Measurements from ENCODE around the gene WNT3A. TPM values are rescaled to one million over a fixed set of nuclear protein-coding genes. Genes with fewer than 3 reads are reported as not detected.
A peak's percentile ranks its signal among the peaks of the same experiment; 100 is the strongest.

Gene WNT3A
- total and polyA plus RNA-seq, 2 experiments from 2014 or later, result 0.07 to 0.65 TPM

DNA sequence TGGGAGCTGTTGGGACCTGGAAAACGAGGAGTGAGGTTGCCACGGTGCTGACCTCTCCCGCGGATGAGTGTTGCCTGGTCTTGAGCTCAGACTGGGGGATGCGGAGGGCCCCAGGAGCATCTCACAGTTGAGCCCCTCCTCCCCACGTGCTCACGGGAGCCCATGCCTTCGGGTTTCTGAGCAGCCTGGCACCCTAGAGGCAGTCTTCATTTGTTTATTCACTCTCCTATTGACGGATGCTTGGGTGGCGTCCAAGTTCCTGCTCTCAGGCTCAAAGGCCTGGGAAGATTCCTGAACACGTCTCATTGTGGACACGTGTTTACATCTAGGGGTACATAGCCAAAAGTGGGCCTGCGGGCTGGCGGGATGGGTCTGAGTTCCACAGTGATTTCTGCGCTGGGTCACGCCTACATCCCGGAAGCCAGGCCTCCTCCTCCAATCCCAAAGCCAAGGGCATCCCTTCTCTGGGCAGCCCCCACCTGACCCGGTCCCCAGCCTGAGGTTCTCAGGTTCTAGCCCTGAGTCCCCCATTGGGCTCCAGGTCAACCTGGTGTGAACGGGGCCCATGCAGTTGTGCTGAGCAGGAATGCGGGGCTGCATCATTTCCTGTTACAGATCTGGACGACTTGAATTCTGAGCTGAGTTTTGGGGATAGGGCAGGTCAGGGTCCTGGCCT lies 14.7 kb downstream of the WNT3A start:
- DNase-seq (ENCODE audit: low spot score), result no peak
- no peak overlapping the region for H3K4me2 ChIP-seq
- no peaks in the 10 kb centered on the region; the same call in none of the 2 replicates for H4K20me1 ChIP-seq (replicated peaks; ENCODE audit: insufficient read depth)
- H3K4me3 ChIP-seq, result no peak overlapping the region
- no peaks in the 10 kb centered on the region for H3K79me2 ChIP-seq (replicated peaks; ENCODE audit: insufficient read depth)
- Mint-ChIP-seq H3K27ac (no peak overlapping the region), H3K4me1 (no peaks in the 10 kb centered on the region), H3K27me3 (ENCODE audit: insufficient read depth, low read depth, poor library complexity) (peaks cover 11% of the 10 kb centered on the region), H3K9me3 (peaks cover 3% of the 10 kb centered on the region; the same call in 1 of the 3 replicates), H3K4me3 (no peak overlapping the region), H3K36me3 (ENCODE audit: low read depth) (no peaks in the 10 kb centered on the region)
- peak; percentile 40; the same call in 2 of the 3 replicates for ATAC-seq
- no peaks in the 10 kb centered on the region for H3F3A ChIP-seq (replicated peaks; ENCODE audit: low read depth)
- no peak overlapping the region for H2AFZ ChIP-seq
- no peaks in the 10 kb centered on the region for H3K36me3 ChIP-seq (ENCODE audit: insufficient read depth)
- no peaks in the 10 kb centered on the region for H3K9me2 ChIP-seq (ENCODE audit: insufficient read depth)
- peaks cover 38% of the 10 kb centered on the region for H3K27me3 ChIP-seq (ENCODE audit: insufficient read depth)
- H3K4me1 ChIP-seq (ENCODE audit: insufficient read depth), result no peaks in the 10 kb centered on the region
- TF ChIP-seq EZH2 (IDR thresholded peaks at IDR 0.05; ENCODE audit: low read depth, unreplicated experiment) (no peak), ZNF114 (CRISPR knock-in tag; IDR thresholded peaks at IDR 0.05) (no peak), ZNF331 (CRISPR knock-in tag; IDR thresholded peaks at IDR 0.05; ENCODE audit: low read depth) (no peak), CREB1 (CRISPR knock-in tag; IDR thresholded peaks at IDR 0.05; ENCODE audit: low read depth) (no peak)
- no peak overlapping the region for H3K27ac ChIP-seq (ENCODE audit: low read depth)

DNA sequence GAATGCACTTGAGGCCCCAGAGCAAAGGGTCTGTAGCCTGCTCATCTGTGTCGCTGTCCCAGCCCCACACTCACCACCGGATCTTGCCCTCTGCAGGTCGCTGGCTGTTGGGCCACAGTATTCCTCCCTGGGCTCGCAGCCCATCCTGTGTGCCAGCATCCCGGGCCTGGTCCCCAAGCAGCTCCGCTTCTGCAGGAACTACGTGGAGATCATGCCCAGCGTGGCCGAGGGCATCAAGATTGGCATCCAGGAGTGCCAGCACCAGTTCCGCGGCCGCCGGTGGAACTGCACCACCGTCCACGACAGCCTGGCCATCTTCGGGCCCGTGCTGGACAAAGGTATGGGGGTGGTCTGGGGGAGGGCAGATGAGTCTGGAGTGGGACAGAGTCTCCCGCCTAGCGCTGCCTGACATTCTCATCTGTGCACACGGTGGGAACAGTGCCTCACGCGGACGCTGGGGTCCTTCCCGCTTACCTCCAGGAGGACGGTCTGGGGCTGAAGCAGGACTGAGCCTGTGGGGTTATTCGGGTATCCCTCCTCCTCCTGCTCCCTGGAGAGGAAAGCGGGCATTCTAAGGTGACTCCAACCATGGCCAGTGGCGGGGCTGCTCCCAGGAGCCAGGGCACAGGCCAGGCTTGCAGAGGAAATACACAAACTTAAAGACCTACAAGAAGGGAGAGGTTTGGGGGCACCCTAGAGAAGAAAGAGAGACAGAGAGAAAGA lies 15.9 kb downstream of the WNT3A start:
- no peaks in the 10 kb centered on the region for H3F3A ChIP-seq (replicated peaks; ENCODE audit: low read depth)
- no peak overlapping the region for H3K4me2 ChIP-seq
- H3K4me1 ChIP-seq (ENCODE audit: insufficient read depth), result no peaks in the 10 kb centered on the region
- H3K36me3 ChIP-seq (ENCODE audit: insufficient read depth), result no peaks in the 10 kb centered on the region
- Mint-ChIP-seq H3K36me3 (ENCODE audit: low read depth) (no peaks in the 10 kb centered on the region), H3K27me3 (ENCODE audit: insufficient read depth, low read depth, poor library complexity) (peaks cover 8% of the 10 kb centered on the region), H3K27ac (no peak overlapping the region), H3K4me1 (no peaks in the 10 kb centered on the region), H3K4me3 (no peak overlapping the region), H3K9me3 (peaks cover 3% of the 10 kb centered on the region; the same call in 1 of the 3 replicates)
- ATAC-seq (peak; percentile 71), DNase-seq (ENCODE audit: low spot score) (no peak)
- no peak overlapping the region for H2AFZ ChIP-seq
- no peaks in the 10 kb centered on the region for H3K9me2 ChIP-seq (ENCODE audit: insufficient read depth)
- H3K27ac ChIP-seq (ENCODE audit: low read depth), result no peak overlapping the region
- no peak overlapping the region for H3K4me3 ChIP-seq
- TF ChIP-seq EZH2phosphoT487 (IDR thresholded peaks at IDR 0.05; ENCODE audit: unreplicated experiment) (no peak), JUNB (IDR thresholded peaks at IDR 0.05; ENCODE audit: unreplicated experiment) (no peak), POLR2AphosphoS5 (IDR thresholded peaks at IDR 0.05; ENCODE audit: low read depth) (no peak), EZH2 (IDR thresholded peaks at IDR 0.05; ENCODE audit: low read depth, unreplicated experiment) (no peak)
- no peaks in the 10 kb centered on the region; the same call in none of the 2 replicates for H4K20me1 ChIP-seq (replicated peaks; ENCODE audit: insufficient read depth)
- H3K79me2 ChIP-seq (replicated peaks; ENCODE audit: insufficient read depth), result no peaks in the 10 kb centered on the region
- H3K27me3 ChIP-seq (ENCODE audit: insufficient read depth), result peaks cover 31% of the 10 kb centered on the region

DNA sequence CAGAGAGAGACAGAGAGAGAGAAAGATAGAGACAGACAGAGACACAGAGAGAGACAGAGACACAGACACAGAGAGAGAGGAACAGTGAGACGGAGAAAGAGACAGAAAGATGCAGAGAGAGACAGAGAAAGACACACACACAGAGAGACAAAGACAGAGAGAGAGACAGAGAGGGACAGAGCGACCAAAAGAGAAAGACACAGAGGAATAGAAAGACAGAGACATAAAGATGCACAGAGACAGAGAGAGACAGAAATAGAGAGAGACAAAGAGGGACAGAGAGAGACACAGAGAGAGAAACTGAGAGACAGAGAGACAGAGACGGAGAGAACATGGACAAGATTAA lies 16.5 kb downstream of the WNT3A start:
- H3K27me3 Mint-ChIP-seq (ENCODE audit: insufficient read depth, low read depth, poor library complexity), result peaks cover 8% of the 10 kb centered on the region
- TF ChIP-seq REST (IDR thresholded peaks at IDR 0.05; ENCODE audit: unreplicated experiment) (no peak), EZH2phosphoT487 (IDR thresholded peaks at IDR 0.05; ENCODE audit: unreplicated experiment) (no peak), STAT1 (IDR thresholded peaks at IDR 0.05; ENCODE audit: unreplicated experiment) (no peak), EZH2 (IDR thresholded peaks at IDR 0.05; ENCODE audit: low read depth, unreplicated experiment) (no peak), ZNF331 (CRISPR knock-in tag; IDR thresholded peaks at IDR 0.05; ENCODE audit: low read depth) (no peak), POLR2AphosphoS5 (IDR thresholded peaks at IDR 0.05; ENCODE audit: low read depth) (no peak), CTCF (conservative IDR thresholded peaks at IDR 0.05; ENCODE audit: low read depth in 2 of 2) (no peak)
- TF ChIP-seq, protein P1, sequence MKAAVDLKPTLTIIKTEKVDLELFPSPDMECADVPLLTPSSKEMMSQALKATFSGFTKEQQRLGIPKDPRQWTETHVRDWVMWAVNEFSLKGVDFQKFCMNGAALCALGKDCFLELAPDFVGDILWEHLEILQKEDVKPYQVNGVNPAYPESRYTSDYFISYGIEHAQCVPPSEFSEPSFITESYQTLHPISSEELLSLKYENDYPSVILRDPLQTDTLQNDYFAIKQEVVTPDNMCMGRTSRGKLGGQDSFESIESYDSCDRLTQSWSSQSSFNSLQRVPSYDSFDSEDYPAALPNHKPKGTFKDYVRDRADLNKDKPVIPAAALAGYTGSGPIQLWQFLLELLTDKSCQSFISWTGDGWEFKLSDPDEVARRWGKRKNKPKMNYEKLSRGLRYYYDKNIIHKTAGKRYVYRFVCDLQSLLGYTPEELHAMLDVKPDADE (IDR thresholded peaks at IDR 0.05), result no peak

More for the DNA sequence above, 16.5 kb downstream of the WNT3A start:
- Histone ChIP-seq H4K20me1 (replicated peaks; ENCODE audit: insufficient read depth) (no peaks in the 10 kb centered on the region; the same call in none of the 2 replicates), H3K4me3 (no peak overlapping the region), H3K36me3 (ENCODE audit: insufficient read depth) (no peaks in the 10 kb centered on the region), H3K27ac (ENCODE audit: low read depth) (no peak overlapping the region), H3K4me2 (no peak overlapping the region), H3K27me3 (ENCODE audit: insufficient read depth) (peaks cover 31% of the 10 kb centered on the region), H3K9me2 (ENCODE audit: insufficient read depth) (no peaks in the 10 kb centered on the region), H3K4me1 (ENCODE audit: insufficient read depth) (no peaks in the 10 kb centered on the region), H3K79me2 (replicated peaks; ENCODE audit: insufficient read depth) (no peaks in the 10 kb centered on the region), H3F3A (replicated peaks; ENCODE audit: low read depth) (no peaks in the 10 kb centered on the region), H2AFZ (no peak overlapping the region)
- DNase-seq (ENCODE audit: low spot score) (no peak), ATAC-seq (no peak)
- Mint-ChIP-seq H3K36me3 (ENCODE audit: low read depth) (no peaks in the 10 kb centered on the region), H3K4me3 (no peak overlapping the region), H3K4me1 (no peaks in the 10 kb centered on the region), H3K27ac (no peak overlapping the region), H3K9me3 (peaks cover 3% of the 10 kb centered on the region; the same call in 1 of the 3 replicates)

All from GM23338 (cell line).